Left renal pelvis (tissue), 4 donors: Measurements from ENCODE around the gene VWCE. TPM values are rescaled to one million over a fixed set of nuclear protein-coding genes. Genes with fewer than 3 reads are reported as not detected.

Experiments
- DNase-seq, 4 donors: peaks; one replicate each; pipeline ENCODE4 v3.0.0-alpha.2; 2013; ENCODE audit warnings: low read depth in 4 of 4, low spot score in 3 of 4
- polyA plus RNA-seq, 4 donors: library from polyadenylated mRNA; unstranded; fragments of 120-200 nt; gene quantifications; one replicate each; pipeline ENCODE4 v1.2.1, GENCODE V29; 2013; ENCODE audit not compliant: insufficient read length in 4 of 4

The VWCE gene, protein sequence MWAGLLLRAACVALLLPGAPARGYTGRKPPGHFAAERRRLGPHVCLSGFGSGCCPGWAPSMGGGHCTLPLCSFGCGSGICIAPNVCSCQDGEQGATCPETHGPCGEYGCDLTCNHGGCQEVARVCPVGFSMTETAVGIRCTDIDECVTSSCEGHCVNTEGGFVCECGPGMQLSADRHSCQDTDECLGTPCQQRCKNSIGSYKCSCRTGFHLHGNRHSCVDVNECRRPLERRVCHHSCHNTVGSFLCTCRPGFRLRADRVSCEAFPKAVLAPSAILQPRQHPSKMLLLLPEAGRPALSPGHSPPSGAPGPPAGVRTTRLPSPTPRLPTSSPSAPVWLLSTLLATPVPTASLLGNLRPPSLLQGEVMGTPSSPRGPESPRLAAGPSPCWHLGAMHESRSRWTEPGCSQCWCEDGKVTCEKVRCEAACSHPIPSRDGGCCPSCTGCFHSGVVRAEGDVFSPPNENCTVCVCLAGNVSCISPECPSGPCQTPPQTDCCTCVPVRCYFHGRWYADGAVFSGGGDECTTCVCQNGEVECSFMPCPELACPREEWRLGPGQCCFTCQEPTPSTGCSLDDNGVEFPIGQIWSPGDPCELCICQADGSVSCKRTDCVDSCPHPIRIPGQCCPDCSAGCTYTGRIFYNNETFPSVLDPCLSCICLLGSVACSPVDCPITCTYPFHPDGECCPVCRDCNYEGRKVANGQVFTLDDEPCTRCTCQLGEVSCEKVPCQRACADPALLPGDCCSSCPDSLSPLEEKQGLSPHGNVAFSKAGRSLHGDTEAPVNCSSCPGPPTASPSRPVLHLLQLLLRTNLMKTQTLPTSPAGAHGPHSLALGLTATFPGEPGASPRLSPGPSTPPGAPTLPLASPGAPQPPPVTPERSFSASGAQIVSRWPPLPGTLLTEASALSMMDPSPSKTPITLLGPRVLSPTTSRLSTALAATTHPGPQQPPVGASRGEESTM
- polyA plus RNA-seq: 1 to 10 TPM; 1.5 to 4.1 (median 2.9) TPM

DNA sequence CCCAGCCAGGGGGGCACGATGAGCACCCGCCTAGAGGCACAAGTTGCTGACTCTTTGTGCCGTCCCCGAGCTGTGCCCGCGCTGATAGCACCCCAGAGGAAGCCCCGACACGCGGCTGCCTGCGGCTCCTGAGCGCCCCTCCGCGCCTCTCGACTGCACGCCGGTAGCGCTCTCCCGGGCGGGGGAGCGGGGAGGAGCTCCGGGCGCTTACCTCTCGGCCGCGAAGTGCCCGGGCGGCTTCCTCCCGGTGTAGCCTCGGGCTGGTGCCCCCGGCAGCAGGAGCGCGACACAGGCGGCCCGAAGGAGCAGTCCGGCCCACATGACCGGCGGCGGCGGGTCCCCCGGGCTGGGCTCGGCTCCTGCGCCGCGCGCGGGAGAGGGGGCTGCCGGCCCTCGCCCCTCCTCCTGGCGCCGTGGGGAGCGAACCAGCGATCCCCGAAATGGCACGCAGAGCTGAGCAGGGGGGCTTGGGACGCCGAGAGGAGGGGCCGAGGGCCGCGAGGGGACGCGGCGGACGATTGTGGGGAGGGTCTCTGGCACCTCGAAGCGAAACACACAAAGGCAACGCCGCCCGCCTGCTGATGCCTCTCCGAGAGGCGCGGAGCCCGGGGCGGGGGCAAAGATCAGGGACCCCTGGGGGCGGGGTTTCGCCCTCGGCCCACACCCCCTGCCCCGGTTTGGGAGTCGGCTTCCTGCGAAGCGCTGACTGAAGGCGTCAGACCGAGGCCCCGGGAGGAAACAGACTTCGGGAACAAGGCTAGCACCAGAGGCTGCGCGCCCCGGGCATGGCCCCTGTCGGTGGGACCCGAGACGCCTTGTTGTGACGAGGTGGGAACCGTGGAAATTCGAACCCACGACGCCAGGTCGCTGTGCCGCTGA lies at the start of gene VWCE:
TSS of gene VWCE (minus strand) at position 600 of the 879 bp plus-strand sequence. CDS start at position 321, 279 bp downstream.
- peak in 3 of 4 donors; percentile 45 to 56 (median 47) for DNase-seq

GRCh38 chr11:61343792-61344745 lies 49.0 kb upstream of the VWCE start:
- no peak for DNase-seq

DNA sequence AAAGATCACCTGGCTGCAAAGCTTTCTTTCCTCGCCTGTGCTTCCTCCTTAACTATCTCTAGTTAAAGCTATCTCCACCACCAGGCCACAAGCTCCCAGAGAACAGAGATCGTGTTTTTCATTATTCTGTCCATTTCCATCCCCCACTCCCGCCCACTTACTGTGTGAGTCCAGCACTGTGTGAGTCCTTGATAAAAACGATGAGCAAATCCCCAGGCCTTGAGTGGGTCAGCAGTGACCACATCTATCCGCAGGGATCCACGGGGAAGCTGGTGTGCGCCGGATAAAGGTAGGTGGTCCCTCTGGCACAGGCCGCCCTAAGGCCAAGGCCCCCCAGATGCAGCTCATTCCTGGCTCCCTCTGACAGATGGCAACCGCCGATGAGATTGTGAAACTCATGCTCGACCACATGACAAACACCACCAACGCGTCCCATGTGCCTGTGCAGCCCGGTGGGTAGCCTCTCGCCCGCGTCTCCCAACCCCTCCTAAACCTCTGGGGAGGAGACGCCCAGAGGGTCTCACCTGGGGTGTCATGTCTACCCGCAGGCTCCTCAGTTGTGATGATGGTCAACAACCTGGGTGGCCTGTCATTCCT lies 47.2 kb upstream of the VWCE start:
- no peak for DNase-seq

- DNase-seq: no peak
Measured at GRCh38 chr11:61341706-61342105, 46.6 kb upstream of the VWCE start.

- no peak for DNase-seq
Measured at GRCh38 chr11:61340979-61341378, 45.9 kb upstream of the VWCE start.

DNA sequence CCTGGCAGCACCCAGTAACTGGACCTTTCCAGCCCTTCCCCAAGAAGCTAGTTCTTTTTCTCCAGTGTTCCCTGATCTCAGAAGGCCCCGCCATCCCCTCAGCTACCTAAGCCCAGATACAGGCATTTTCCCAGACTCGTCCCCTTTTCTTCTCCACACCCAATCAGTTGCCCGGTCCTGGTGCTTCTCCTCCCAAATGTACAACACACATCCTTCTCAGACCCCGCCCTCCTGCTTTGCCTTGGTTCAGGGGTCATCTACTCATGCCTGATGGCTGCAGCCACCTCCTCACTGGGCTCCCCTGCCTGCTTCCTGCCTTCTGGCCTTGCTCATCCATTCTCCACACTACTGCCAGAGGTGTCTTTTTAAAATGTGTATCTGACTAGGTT lies 44.4 kb upstream of the VWCE start:
- DNase-seq: no peak

DNA sequence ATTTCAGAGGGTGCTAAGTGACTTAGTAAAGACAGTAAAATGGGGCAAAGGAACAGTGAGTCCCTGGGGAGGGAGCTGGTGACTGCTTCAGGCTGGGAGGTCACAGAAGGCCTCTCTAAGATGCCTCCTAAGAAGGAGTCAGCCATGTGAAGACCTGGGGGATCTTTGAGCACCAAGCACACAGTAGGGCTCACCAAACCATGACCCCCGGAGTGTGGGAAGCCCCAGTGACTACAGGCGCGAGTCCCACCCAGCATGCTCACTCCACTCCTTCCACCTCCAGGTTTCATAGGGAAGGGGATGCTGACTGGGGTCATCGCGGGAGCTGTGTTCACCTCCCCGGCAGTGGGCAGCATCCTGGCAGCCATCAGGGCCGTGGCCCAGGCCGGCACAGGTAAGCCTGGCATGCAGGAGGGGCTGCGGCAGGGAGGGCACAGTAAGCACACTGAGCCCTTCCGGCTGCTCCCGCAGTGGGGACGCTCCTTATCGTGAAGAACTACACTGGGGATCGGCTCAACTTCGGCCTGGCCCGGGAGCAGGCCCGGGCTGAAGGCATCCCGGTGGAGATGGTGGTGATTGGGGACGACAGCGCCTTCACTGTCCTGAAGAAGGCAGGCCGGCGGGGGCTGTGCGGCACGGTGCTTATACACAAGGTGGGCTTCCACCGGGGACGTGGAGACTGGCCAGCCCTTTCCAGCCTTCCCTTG lies 43.8 kb upstream of the VWCE start:
- DNase-seq: no peak

GRCh38 chr11:61337706-61338470 lies 42.8 kb upstream of the VWCE start:
- no peak for DNase-seq

- DNase-seq: peak; percentile 47 to 63 (median 58)
Measured at GRCh38 chr11:61336171-61336935, 41.2 kb upstream of the VWCE start.

GRCh38 chr11:61335355-61335710 lies 40.2 kb upstream of the VWCE start:
- no peak for DNase-seq

DNA sequence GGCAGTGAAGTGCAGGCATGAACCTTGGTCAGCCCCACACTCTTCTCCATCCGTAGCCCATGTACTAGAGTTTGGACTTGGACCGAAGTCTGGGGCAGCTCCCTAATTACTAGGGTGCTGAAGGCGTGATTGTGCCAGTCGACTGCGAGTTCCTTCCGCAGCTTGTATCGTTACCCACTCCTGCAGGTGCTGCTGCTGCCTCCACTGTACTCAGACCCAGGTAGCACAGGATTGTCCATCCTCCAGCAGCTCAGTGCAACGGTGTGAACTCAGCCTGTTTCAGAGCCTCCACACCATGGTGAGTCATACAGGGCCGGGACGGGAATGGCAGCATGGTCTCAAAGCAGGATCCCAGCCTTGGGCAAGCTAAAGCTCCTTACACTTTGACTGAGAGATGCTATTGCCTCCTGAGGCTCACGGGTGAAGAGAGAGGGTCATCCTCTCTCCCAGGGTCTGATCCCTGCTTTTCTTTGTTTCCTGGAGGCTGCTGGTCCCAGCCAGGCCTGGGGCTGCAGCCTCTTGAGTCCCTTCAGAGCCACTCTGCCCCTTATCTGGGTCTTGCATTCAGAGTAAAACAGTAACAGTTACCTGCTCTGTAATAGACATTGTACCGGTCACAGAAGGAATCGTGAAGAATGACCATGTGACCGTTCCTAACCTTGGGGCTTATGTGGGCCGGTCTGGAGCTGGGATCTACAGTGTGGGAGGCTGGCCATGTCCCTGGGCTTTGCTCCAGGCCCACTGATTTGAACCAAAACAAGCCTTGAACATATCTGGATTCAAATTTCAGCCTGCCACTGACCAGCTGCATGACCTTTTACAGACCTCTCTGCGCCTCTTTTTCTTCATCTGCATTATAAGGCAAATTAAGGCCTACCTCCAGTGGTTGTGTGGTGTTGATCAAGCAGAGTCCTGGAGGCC lies 39.6 kb upstream of the VWCE start:
- DNase-seq: no peak

DNA sequence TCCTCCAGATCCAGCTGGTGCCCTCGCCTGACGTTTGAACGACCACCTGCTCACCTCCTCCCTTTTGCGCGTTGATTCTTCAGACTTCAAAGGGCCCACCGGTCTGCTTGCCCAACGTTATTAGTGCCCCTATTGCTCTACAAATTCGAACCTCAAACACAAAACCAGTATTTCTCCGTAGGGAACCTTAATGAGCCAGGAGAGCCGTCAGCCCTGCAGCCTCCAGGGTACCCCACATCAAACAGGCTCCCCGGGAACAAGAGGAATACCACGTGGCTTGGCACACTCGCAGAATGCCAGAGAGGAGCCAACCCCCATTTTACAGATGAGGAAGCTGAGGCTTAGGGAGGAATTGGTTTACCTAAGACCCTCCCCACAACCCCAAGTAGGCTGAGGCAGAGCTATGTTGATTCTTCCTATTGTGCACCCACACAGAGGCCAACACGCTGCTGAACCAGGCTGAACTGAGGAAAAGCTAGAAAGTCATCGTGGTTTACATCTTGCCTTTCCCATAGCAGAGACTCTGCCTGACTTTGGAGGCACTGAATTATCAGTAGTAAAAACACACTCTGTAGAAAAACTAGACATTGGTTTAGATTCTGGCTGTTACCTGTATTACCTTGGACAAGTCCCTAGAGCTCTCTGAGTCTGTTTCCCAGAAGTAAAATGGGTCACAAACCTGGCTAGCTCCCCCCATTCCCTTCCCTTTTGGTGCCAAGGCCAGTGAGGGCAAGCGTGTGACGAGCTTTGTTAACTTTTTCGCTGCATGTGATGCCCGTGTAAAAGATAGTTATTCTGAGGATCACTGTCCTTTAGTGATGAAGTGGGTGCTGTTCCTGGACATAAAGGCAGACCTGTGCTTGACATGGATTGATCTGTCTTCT lies 38.7 kb upstream of the VWCE start:
- no peak for DNase-seq

- peak; percentile 75 to 93 (median 86) for DNase-seq
Measured at GRCh38 chr11:61332797-61333549, 37.9 kb upstream of the VWCE start, which contains the start of the genes DDB1 and TKFC. Gene DDB1 (minus strand): TSS chr11:61333105. CDS start chr11:61332968, 137 bp downstream. Gene TKFC (plus strand): TSS chr11:61333228. CDS start chr11:61334729, 1,501 bp downstream.

GRCh38 chr11:61332281-61332796 lies 37.2 kb upstream of the VWCE start:
- no peak for DNase-seq
